ENCODE measurements around the gene CRHR1.

- TF ChIP-seq, protein P1, sequence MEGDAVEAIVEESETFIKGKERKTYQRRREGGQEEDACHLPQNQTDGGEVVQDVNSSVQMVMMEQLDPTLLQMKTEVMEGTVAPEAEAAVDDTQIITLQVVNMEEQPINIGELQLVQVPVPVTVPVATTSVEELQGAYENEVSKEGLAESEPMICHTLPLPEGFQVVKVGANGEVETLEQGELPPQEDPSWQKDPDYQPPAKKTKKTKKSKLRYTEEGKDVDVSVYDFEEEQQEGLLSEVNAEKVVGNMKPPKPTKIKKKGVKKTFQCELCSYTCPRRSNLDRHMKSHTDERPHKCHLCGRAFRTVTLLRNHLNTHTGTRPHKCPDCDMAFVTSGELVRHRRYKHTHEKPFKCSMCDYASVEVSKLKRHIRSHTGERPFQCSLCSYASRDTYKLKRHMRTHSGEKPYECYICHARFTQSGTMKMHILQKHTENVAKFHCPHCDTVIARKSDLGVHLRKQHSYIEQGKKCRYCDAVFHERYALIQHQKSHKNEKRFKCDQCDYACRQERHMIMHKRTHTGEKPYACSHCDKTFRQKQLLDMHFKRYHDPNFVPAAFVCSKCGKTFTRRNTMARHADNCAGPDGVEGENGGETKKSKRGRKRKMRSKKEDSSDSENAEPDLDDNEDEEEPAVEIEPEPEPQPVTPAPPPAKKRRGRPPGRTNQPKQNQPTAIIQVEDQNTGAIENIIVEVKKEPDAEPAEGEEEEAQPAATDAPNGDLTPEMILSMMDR (IDR thresholded peaks at IDR 0.05): no peak
- no peak for TF ChIP-seq POLR2A (IDR thresholded peaks at IDR 0.05)
These were observed 64.9 kb downstream of the CRHR1 start for GRCh38 chr17:45848868-45849535.
